IMR-90 (cell line): ENCODE measurements around the gene EML5. TPM values are rescaled to one million over a fixed set of nuclear protein-coding genes. Genes with fewer than 3 reads are reported as not detected.

ENCODE experiments used
- ATAC-seq: fragments of 200-7000 bp; cut with Tn5 transposase; 2 replicates; pipeline ENCODE4 v1.9.1; 2020; ENCODE audit warnings: low read depth, mild to moderate bottlenecking, moderate library complexity
- BruUV-seq: library from RNA; stranded (reverse); fragments of 400-500 nt; replicated peaks from 2 replicates; lab custom pipeline; 2021; lab: Mats Ljungman, UMichigan
- CTCF ChIA-PET: fragments of 300-600 bp; formaldehyde crosslinking; extraction: SDS; loops from one replicate; lab custom pipeline; 2021; ENCODE audit warnings: antibody characterized with exemption; lab: Yijun Ruan, JAX
- POLR2A ChIA-PET: fragments of 300-600 bp; sonication (Branson Sonifier 250); formaldehyde crosslinking; loops from one replicate; lab custom pipeline; 2022; ENCODE audit warnings: antibody characterized with exemption; ENCODE audit not compliant: unreplicated experiment; lab: Charles Lee
- DNase-seq: peaks from one replicate; pipeline ENCODE4 v3.0.0; 2013
- H2AFZ ChIP-seq: replicated peaks from 2 replicates; pipeline ENCODE3; 2013; ENCODE audit warnings: low read length, mild to moderate bottlenecking; ENCODE audit not compliant: poor library complexity
- H2AK5ac ChIP-seq: 2 replicates; pipeline ENCODE4 v1.6.1; 2013; ENCODE audit warnings: low read depth, low read length, inconsistent platforms
- H2AK9ac ChIP-seq: replicated peaks from 2 replicates; pipeline ENCODE3; 2013; ENCODE audit warnings: mild to moderate bottlenecking, low read depth, low read length, moderate library complexity; ENCODE audit not compliant: poor library complexity
- H2BK120ac ChIP-seq: 2 replicates; pipeline ENCODE4 v1.6.1; 2013; ENCODE audit warnings: low read depth, low read length, inconsistent platforms
- H2BK15ac ChIP-seq: 3 replicates; pipeline ENCODE4 v1.6.1; 2013; ENCODE audit warnings: low read depth, low read length, inconsistent platforms
- H2BK20ac ChIP-seq: 2 replicates; pipeline ENCODE4 v1.6.1; 2013; ENCODE audit warnings: low read depth, mild to moderate bottlenecking, inconsistent platforms, low read length, moderate library complexity
- H2BK5ac ChIP-seq: 2 replicates; pipeline ENCODE4 v1.6.1; 2013; ENCODE audit warnings: mild to moderate bottlenecking, low read depth, low read length, inconsistent platforms; ENCODE audit not compliant: poor library complexity, severe bottlenecking
- H3K14ac ChIP-seq: replicated peaks from 2 replicates; pipeline ENCODE4 v1.6.1; 2013; ENCODE audit warnings: low read depth, low read length, inconsistent platforms
- H3K18ac ChIP-seq: 2 replicates; pipeline ENCODE4 v1.6.1; 2013; ENCODE audit warnings: low read depth, low read length, control low read depth
- H3K23ac ChIP-seq: 2 replicates; pipeline ENCODE4 v1.6.1; 2013; ENCODE audit warnings: low read depth, low read length, inconsistent platforms
- H3K27ac ChIP-seq: 2 replicates; pipeline ENCODE4 v1.5.1; 2013; ENCODE audit warnings: mild to moderate bottlenecking, control low read depth, low read length; ENCODE audit not compliant: insufficient read depth
- H3K27me3 ChIP-seq: 2 replicates; pipeline ENCODE4 v1.6.1; 2013; ENCODE audit warnings: low read length; ENCODE audit not compliant: control insufficient read depth, insufficient read depth
- H3K36me3 ChIP-seq: 2 replicates; pipeline ENCODE4 v1.6.1; 2013; ENCODE audit warnings: low read length, mixed read lengths; ENCODE audit not compliant: control insufficient read depth, insufficient read depth
- H3K4ac ChIP-seq: 2 replicates; pipeline ENCODE4 v1.6.1; 2013; ENCODE audit warnings: low read depth, low read length, inconsistent platforms
- H3K4me1 ChIP-seq: 2 replicates; pipeline ENCODE4 v1.6.1; 2013; ENCODE audit warnings: low read length, mixed read lengths; ENCODE audit not compliant: control insufficient read depth, insufficient read depth
- H3K4me2 ChIP-seq: 2 replicates; pipeline ENCODE4 v1.6.1; 2013; ENCODE audit warnings: low read depth, mild to moderate bottlenecking, control low read depth, low read length, moderate library complexity
- H3K4me3 ChIP-seq: 2 replicates; pipeline ENCODE4 v1.5.1; 2013; ENCODE audit warnings: low read depth, mild to moderate bottlenecking, control low read depth, low read length, moderate library complexity; ENCODE audit not compliant: insufficient read depth
- H3K56ac ChIP-seq: 2 replicates; pipeline ENCODE4 v1.6.1; 2013; ENCODE audit warnings: low read length, inconsistent platforms; ENCODE audit not compliant: insufficient read depth; ENCODE audit errors: extremely low read depth
- H3K79me1 ChIP-seq, 2 experiments: 2 replicates each; pipeline ENCODE4 v1.6.1; 2013; ENCODE audit warnings: low read length in 2 of 2, inconsistent platforms in 1 of 2, low read depth in 1 of 2
- H3K9ac ChIP-seq: 2 replicates; pipeline ENCODE4 v1.6.1; 2013; ENCODE audit warnings: low read depth, low read length, control low read depth
- H3K9me1 ChIP-seq: 2 replicates; pipeline ENCODE4 v1.6.1; 2013; ENCODE audit warnings: low read length, inconsistent platforms; ENCODE audit not compliant: insufficient read depth
- H3K9me3 ChIP-seq: 2 replicates; pipeline ENCODE4 v1.6.1; 2013; ENCODE audit warnings: low read length; ENCODE audit not compliant: control insufficient read depth, insufficient read depth
- H4K20me1 ChIP-seq: 2 replicates; pipeline ENCODE4 v1.6.1; 2013; ENCODE audit warnings: low read length, inconsistent platforms; ENCODE audit not compliant: insufficient read depth
- H4K5ac ChIP-seq: 2 replicates; pipeline ENCODE4 v1.6.1; 2013; ENCODE audit warnings: mild to moderate bottlenecking, low read depth, low read length, control low read depth
- H4K8ac ChIP-seq, 2 experiments: 2 replicates each; pipeline ENCODE4 v1.6.1; 2013; ENCODE audit warnings: low read depth in 2 of 2, low read length in 2 of 2, control low read depth in 1 of 2, inconsistent platforms in 1 of 2
- H4K91ac ChIP-seq: 2 replicates; pipeline ENCODE4 v1.6.1; 2013; ENCODE audit warnings: low read depth, low read length, inconsistent platforms; ENCODE audit not compliant: insufficient read depth
- BHLHE40 ChIP-seq: fragments of 150-350 bp; IDR thresholded peaks from 2 replicates; pipeline ENCODE4 v1.6.1; 2016; ENCODE audit warnings: mild to moderate bottlenecking, low read depth, low read length
- CEBPB ChIP-seq: IDR thresholded peaks from 2 replicates; pipeline ENCODE4 v1.6.1; 2012; ENCODE audit warnings: low read depth, low read length, improper control_type of control experiment
- CHD1 ChIP-seq: IDR thresholded peaks from 2 replicates; pipeline ENCODE4 v1.6.1; 2012; ENCODE audit warnings: low read depth, low read length, improper control_type of control experiment
- FOS ChIP-seq: fragments of 150-350 bp; IDR thresholded peaks from 2 replicates; pipeline ENCODE4 v1.6.1; 2016; ENCODE audit warnings: low read depth, low read length
- MXI1 ChIP-seq: IDR thresholded peaks from 2 replicates; pipeline ENCODE4 v1.6.1; 2012; ENCODE audit warnings: low read depth, mild to moderate bottlenecking, low read length, moderate library complexity, borderline replicate concordance
- NFE2L2 ChIP-seq: fragments of 150-350 bp; IDR thresholded peaks from 2 replicates; pipeline ENCODE4 v1.6.1; 2016; ENCODE audit warnings: low read depth, mild to moderate bottlenecking, low read length
- SMC3 ChIP-seq: fragments of 150-350 bp; IDR thresholded peaks from 2 replicates; pipeline ENCODE4 v1.6.1; 2016; ENCODE audit warnings: low read depth, mild to moderate bottlenecking, antibody characterized with exemption, low read length, moderate library complexity
- WGBS, 2 experiments: methylation state at CpG; one replicate each; pipeline versions ENCODE4 v1.1.5 to v1.1.7; 2013; ENCODE audit warnings: missing lambda C conversion rate in 2 of 2; ENCODE audit not compliant: insufficient read length in 1 of 2; ENCODE audit errors: extremely low coverage in 2 of 2; 5-methylcytosine and 5-hydroxymethylcytosine counted together
- dilution Hi-C: fragments of 300-500 bp; cut with HindIII; formaldehyde crosslinking; loops from one replicate; pipeline ENCODE4 v1.14.3; 2018; ENCODE audit warnings: low sequenced_read_pairs; ENCODE audit not compliant: unreplicated experiment
- in situ Hi-C: fragments of 300-500 bp; cut with MboI; formaldehyde crosslinking; loops from 3 replicates; pipeline ENCODE4 v1.14.3; 2019; ENCODE audit warnings: low sequenced_read_pairs, inconsistent platforms, mixed read lengths
- intact Hi-C: fragments of 100-400 bp; cut with micrococcal nuclease; formaldehyde crosslinking; loops from 2 replicates; pipeline ENCODE4 v1.10.0; 2022
- polyA plus RNA-seq, 3 experiments: library from polyadenylated mRNA; depleted of rRNA; stranded (reverse); fragments of >200 nt; gene quantifications; 2 replicates each; pipeline ENCODE4 v1.2.3, GENCODE V29; 2012; ENCODE audit warnings: low replicate concordance in 1 of 3
- total RNA-seq: library from RNA; depleted of rRNA; stranded (reverse); fragments of >200 nt; gene quantifications from 2 replicates; pipeline ENCODE4 v1.2.3, GENCODE V29; 2012
- TF ChIP-seq, protein P1 (sequence below): fragments of 150-350 bp; IDR thresholded peaks from 2 replicates; pipeline ENCODE4 v1.6.1; 2017; ENCODE audit warnings: mild to moderate bottlenecking, antibody characterized with exemption, low read length, low read depth
- TF ChIP-seq, protein P2 (sequence below): fragments of 150-350 bp; IDR thresholded peaks from 2 replicates; pipeline ENCODE4 v1.6.1; 2016; ENCODE audit warnings: low read depth, mild to moderate bottlenecking, low read length, moderate library complexity, borderline replicate concordance
- TF ChIP-seq, protein P3 (sequence below): conservative IDR thresholded peaks from 2 replicates; pipeline ENCODE4 v1.5.1; 2012; ENCODE audit warnings: mild to moderate bottlenecking, low read depth, low read length, improper control_type of control experiment

EML5 gene
- total and polyA plus RNA-seq, 2 of the 4 experiments (the other 2 are of a cell fraction): 8.1 to 22.2 TPM

DNA sequence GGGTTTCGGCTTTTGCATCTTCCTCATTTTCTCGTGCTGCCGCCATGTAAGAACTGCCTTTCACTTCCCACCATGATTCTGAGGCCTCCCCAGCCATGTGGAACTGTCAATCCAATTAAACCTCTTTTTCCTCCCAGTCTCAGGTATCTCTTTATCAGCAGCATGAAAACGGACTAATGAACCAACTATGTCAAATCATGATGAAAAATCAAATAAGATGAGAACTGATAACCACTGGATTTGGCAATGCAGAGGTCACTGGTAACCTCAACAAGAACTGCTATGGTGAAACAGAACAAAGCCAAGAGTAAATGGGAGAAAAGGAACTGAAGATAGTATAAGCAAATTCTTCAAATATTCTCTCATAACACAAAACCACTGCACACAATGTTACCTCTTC, 6.0 kb downstream of the EML5 start:
- Histone ChIP-seq H3K4me1 (no peaks in the 10 kb centered on the region; the same call in 1 of the 2 replicates), H2BK5ac (no peak overlapping the region), H2BK15ac (no peak overlapping the region), H3K18ac (no peak overlapping the region), H4K91ac (no peak overlapping the region), H3K79me1 (peaks cover 3 to 30% of the 10 kb centered on the region in 2 experiments; a peak in 2 of 4 replicates), H4K5ac (no peak overlapping the region; the same call in 1 of the 2 replicates), H3K4ac (no peak overlapping the region), H3K9ac (no peak overlapping the region), H2AK9ac (no peak overlapping the region), H3K27ac (no peak overlapping the region), H3K14ac (no peak overlapping the region), H4K20me1 (no peaks in the 10 kb centered on the region), H3K36me3 (no peaks in the 10 kb centered on the region), H3K4me3 (no peak overlapping the region), H2AK5ac (no peak overlapping the region), H3K4me2 (peak overlapping the region; percentile 1; the same call in 1 of the 2 replicates), H2BK120ac (no peak overlapping the region), H2AFZ (no peak overlapping the region), H2BK20ac (no peak overlapping the region), H3K9me3 (no peaks in the 10 kb centered on the region), H4K8ac (no peak overlapping the region), H3K27me3 (no peaks in the 10 kb centered on the region), H3K56ac (no peak overlapping the region), H3K9me1 (no peaks in the 10 kb centered on the region), H3K23ac (no peak overlapping the region)
- DNase-seq: no peak
- no CpG with 5 or more reads among the region's 4 CpGs for WGBS, 2 experiments
- CTCF ChIA-PET: interaction anchor here (0.6 kb wide), 1 partner anchor 63 kb away, joined by 3 read pairs; no protein-coding TSS in a partner anchor
- no peak for ATAC-seq
- intact Hi-C loops: no loop called here
- TF ChIP-seq, protein P1, sequence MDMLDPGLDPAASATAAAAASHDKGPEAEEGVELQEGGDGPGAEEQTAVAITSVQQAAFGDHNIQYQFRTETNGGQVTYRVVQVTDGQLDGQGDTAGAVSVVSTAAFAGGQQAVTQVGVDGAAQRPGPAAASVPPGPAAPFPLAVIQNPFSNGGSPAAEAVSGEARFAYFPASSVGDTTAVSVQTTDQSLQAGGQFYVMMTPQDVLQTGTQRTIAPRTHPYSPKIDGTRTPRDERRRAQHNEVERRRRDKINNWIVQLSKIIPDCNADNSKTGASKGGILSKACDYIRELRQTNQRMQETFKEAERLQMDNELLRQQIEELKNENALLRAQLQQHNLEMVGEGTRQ: no peak
- TF ChIP-seq, protein P2, sequence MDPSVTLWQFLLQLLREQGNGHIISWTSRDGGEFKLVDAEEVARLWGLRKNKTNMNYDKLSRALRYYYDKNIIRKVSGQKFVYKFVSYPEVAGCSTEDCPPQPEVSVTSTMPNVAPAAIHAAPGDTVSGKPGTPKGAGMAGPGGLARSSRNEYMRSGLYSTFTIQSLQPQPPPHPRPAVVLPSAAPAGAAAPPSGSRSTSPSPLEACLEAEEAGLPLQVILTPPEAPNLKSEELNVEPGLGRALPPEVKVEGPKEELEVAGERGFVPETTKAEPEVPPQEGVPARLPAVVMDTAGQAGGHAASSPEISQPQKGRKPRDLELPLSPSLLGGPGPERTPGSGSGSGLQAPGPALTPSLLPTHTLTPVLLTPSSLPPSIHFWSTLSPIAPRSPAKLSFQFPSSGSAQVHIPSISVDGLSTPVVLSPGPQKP: no peak
- TF ChIP-seq CHD1 (no peak), SMC3 (no peak), FOS (no peak), NFE2L2 (no peak), MXI1 (no peak), BHLHE40 (no peak), CEBPB (no peak)
- TF ChIP-seq, protein P3, sequence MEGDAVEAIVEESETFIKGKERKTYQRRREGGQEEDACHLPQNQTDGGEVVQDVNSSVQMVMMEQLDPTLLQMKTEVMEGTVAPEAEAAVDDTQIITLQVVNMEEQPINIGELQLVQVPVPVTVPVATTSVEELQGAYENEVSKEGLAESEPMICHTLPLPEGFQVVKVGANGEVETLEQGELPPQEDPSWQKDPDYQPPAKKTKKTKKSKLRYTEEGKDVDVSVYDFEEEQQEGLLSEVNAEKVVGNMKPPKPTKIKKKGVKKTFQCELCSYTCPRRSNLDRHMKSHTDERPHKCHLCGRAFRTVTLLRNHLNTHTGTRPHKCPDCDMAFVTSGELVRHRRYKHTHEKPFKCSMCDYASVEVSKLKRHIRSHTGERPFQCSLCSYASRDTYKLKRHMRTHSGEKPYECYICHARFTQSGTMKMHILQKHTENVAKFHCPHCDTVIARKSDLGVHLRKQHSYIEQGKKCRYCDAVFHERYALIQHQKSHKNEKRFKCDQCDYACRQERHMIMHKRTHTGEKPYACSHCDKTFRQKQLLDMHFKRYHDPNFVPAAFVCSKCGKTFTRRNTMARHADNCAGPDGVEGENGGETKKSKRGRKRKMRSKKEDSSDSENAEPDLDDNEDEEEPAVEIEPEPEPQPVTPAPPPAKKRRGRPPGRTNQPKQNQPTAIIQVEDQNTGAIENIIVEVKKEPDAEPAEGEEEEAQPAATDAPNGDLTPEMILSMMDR: no peak
- in situ Hi-C loops: no loop called here
- POLR2A ChIA-PET: no interaction called here
- dilution Hi-C loops: no loop called here
- no TSS peak for BruUV-seq
